GM21619 (cell line): ENCODE results near the gene SNRPD1.
"Not testable (repeated sequence)": the region's sequence is repeated elsewhere in the genome, so short reads cannot be mapped to it uniquely, and the experiment has no call there.

Experiments used
- ATAC-seq: cut with Tn5 transposase; IDR thresholded peaks from one replicate; pipeline ENCODE4 v1.9.1; 2021; ENCODE audit not compliant: unreplicated experiment

The SNRPD1 gene

DNA sequence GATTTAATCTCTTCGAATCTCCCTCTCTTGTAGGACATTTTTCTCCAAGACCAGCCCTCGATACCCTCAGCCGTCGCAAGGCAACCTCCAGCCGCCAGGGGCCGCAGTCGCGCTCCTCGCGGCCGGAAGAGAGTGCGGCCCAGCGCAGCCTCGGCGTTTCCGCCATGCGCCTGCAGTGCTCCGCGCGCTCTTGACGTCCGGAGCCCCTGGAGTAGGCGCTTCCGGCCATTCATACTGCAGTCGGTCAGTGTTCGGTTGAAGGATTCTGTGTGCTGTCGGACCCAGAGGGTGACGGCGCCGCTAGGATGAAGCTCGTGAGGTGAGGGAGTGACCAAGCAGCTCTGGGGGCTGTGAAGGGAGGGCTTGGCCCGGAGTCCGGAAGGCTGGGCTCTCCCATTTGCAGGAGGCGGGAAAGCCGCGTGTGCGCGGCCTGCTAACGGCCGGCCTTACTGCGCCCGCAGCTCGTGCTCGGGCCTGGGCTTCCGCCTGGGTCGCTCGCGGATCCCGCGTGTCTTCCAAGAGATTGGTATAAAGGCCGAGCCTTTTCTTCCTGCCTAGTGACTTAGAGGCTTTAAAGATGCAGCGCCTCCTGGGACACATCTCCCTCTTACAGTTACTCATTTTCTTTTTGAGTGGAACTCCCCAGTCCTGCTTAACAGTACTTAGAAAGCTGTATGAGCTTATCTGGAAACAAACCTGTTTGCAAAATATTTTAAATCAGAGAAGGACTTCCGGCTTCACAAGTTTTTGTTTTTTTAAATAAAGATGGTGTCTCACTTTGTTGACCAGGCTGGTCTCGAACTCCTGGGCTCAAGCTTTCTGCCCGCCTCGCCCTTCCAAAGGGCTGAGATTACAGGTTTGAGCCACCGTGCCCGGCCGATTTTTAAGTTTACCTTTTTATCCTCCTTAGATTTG lies at the start of gene SNRPD1:
Gene SNRPD1, plus strand, starts transcription at position 190 of the 915 bp plus-strand sequence. Its CDS starts 116 bp downstream, at position 306.
- ATAC-seq, result peak; percentile 99

DNA sequence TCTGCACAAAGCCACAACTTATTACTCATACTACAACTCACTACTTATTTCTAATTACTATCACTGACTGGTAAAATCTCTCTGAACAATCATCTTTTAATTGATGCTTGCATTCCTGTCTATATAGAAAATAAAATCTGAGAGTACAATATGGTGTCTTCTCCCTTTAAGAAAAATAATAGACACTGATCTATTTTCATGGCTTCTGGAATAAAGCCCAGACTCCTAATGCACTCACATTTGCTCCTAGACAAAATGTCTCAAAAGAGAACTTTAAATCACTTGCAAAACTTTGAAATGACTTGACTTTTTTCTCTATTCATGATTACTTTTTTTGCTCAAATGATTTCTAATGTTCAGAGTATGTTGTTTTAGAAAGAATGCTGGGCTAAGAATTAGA lies 40.3 kb upstream of the SNRPD1 start:
- ATAC-seq, result no peak

DNA sequence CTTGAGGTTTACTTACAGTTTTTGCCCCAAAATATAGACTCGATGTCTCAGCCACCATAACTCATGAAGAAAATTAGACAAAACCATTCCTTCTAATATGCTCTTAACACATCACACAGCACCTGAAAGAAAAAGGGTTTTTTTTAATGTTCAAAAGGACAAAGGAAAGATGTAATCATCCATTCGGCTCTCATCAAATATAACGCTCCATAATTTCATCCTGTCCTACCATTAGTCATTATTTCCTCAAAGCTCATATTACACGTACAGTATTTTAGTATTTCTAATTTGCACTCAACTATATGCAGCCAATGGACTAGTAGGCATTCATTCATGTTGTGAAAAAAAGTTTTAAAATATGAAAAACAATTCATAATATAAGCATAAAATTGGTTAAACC lies 36.5 kb upstream of the SNRPD1 start:
- no peak for ATAC-seq

DNA sequence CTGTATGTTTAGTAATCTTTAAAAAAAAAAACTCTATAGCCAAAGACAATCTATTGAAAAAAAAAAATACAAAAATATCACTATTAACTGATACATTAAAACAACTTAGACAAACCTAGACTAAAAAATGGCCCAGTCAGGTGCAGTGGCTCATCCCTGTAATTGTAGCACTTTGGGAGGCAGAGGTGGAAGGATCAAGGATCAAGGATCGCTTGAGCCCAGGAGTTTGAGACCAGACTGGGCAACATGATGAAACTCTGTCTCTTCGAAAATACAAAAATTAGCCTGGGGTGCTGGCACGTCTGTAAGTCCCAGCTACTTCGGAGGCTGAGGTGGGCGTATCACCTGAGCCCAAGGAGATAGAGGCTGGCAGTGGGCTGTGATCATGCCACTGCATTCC lies 27.7 kb upstream of the SNRPD1 start:
- no peak for ATAC-seq

DNA sequence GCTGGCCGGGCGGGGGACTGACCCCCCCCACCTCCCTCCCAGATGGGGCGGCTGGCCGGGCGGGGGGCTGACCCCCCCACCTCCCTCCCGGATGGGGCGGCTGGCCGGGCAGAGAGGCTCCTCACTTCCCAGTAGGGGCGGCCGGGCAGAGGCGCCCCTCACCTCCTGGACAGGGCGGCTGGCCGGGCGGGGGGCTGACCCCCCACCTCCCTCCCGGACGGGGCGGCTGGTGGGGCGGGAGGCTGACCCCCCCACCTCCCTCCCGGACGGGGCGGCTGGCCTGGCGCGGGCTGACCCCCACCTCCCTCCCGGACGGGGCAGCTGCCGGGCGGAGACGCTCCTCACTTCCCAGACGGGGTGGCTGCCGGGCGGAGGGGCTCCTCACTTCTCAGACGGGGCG lies 19.8 kb upstream of the SNRPD1 start:
- ATAC-seq, result not testable (repeated sequence)

DNA sequence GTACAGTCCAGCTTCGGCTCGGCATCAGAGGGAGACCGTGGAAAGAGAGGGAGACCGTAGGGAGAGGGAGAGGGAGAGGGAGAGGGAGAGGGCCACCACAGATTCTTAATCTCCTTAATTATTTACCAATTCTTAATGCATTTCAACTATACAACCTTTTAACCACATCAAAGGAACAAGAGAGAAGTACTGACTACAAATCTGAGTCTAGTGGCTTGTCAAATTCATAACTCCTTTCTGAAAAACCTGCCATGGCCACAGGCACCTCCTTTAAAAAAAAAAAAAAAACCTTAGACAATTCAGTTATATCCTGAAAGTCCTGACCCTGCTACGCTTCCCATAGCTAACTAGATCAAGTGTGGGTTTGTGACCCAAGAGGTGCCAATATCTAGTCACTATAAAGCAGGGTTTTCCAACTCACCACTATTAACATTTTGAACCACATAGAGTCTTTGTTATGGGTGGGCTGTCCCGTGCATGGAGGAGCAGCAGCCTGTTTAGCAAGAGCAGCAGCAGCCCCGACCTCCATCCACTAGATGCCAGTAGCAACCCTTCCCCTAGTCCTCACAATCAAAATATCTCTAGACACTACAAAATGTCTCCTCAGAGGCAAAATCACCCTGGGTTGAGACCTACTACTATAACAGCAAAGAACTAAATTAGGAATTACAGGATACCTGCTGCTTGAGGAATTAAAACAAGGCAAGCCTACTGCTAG lies 18.4 kb upstream of the SNRPD1 start:
- no peak for ATAC-seq

DNA sequence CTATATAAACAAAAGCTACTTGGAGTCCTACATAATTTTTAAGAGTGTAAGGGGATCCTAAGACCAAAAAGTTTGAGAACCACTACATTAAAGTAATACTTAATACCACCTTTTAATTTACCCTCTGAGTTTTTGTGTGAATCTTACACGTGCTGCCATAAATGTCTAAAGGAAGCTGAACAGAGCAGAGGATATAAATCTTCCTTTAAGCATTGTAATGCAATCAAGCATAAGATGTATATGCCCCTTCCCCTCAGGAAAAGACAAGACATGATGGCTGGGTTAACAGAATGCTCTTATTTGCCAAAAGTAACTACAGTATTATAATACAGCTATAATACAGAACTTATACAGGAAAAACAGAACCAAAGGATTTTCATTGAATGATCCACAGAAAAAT lies 14.5 kb upstream of the SNRPD1 start:
- ATAC-seq, result no peak

DNA sequence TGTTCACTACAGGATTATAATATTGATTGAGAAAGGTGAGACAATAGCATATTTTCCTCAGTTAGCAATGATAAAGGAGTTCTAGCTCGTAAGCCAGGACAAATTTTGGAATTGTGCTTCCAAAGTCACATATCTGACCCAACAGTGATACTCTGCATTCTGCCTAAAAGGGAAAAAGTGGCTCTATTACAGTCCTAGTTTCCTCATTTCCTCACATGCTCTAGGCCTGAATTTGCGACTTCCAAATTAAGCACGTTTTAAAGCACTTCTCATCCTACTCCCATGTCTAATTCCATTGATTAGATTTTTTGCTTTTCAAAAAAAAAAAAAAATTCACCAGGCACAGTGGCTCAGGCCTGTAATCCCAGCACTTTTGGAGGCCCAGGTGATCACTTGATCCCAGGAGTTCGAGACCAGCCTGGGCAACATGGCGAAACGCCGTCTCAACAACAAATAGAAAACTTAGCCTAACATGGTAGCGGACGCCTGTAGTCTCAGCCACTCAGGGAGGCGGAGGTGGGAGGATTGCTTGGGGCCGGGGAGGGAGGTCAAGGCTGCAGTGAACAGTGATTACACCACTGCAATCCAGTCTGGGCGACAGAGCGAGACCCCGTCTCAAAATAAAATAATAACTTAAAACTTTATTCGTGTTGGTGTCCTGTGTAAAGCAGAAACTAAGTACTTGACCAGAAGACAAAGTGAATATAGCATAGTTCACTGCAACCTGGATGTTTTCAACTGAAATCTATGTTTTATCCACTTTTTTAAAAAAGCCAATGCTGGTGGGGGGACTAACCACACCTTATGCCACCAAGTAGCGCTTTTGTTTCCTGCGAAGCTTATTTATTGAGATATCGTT lies 13.2 kb upstream of the SNRPD1 start:
- ATAC-seq, result no peak

DNA sequence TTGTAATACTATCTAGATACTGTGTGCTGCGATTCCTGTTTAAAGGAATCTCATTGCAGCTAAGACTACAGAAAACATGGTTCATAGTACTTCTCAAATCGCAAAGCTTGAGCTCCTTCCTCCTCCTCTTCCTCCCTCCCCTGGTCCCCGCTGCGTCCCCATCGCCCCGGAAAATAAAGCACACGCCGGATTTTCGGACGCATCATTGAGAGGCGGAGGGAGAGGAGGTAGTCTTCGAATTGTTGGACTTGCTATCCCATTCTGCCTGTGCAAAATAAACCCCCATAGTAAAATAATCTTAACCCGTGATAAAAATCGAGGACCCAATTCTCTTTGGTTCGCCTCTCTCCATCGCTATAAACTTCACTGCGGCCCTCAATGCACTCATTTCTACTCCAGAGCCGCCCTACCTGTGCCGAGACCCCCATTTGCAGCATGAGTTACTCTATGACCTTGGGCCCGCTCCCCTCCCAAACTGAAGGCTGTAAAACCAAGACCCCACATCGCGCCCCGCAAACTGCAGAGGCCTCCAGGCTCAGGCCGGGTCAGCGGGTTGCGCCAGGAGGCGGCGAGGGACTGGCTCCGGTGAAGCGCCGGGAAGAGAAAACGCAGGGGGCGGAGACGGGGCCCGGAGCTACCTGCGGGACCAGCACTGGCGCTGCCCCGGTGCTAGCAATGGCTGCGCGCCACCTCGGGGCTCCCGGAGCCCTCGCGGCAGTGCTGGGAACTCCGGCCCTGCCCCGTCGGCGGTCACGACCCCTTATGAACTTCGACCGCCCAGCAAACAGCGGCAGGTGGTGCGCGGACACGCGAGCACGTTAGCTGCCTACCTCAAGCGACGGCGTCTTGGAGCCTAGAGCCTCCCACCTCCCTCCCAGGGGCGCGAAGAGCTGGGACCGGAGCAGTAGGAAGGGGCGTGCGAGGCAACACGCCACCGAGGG lies 12.3 kb upstream of the SNRPD1 start:
- peak; percentile 36 for ATAC-seq

DNA sequence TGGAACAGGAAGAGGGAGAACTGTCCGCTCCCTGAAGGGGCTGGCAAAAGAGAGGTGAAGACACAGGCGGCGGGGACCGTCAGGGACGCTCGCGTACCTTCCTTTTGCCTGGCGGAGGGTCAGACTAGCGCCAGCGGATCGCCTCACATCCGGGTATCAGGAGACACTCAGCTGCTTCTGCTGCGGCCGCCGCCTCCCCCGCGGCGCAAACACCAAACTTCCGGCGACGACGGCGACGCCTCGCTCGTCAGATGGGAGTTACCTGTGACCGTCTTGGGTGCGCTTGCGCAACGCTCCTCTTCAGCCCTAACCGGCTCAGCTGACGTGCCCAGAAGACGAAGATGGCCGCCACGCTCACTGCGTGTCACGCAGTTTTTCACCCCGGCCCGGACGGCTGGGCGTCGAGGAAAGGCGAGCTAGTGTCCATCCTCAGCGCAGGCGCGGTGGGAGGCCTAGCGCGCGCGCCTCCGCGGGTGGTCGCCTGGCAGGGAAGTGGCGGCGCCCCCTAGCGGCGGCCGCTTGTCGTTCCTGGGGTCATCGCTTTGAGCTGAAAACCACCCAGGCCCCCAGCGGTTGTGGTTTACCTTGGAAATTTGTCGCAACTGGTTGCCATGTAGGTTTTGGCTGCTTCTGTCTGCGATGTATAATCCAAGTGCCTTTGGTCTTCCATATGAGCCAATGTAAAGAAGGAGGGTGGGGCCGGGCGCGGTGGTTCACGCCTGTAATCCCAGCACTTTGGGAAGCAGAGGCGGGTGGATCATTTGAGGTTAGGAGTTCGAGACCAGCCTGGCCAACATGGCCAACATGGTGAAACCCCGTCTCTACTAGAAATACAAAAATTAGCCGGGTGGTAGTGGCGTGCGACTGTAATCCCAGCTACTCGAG lies 11.3 kb upstream of the SNRPD1 start, which contains the start of gene ESCO1:
Gene ESCO1, minus strand, starts transcription at position 179 of the 885 bp plus-strand sequence. CDS start 25,861 bp downstream, outside the sequence.
- peak; percentile 79 for ATAC-seq

DNA sequence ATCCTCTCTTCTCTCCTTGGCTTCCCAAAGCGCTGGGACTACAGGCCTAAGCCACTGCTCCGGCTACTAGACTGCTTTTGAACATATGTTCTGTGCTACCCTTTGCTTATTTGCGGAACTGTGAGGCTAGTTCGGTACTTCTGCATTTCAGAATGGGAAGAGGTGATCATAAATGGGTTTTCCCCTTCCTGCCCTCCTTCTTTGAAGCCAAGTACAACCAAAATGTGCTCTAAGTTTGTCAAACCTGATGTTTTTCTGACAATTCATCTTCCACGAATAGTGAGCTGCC lies 9.9 kb upstream of the SNRPD1 start:
- ATAC-seq, result no peak

DNA sequence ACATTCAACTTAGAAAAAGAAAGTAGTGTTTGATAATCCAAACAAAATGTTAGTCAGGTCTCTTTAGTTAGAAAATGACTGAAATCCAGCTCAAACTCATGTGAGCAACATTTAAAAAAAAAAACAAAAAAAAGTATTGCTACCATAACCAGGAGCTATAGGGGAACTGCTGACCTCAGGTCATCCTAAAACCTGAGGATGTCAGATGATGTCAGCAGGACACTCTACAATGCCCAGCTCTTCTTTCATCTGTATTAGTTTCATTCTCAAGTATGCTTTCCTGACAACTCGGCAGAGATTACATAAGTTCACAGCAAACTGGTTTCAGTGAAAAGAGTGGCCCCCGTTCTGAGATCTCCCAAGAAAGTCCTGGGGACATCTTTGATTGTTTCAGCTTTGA lies 7.4 kb upstream of the SNRPD1 start:
- no peak for ATAC-seq

DNA sequence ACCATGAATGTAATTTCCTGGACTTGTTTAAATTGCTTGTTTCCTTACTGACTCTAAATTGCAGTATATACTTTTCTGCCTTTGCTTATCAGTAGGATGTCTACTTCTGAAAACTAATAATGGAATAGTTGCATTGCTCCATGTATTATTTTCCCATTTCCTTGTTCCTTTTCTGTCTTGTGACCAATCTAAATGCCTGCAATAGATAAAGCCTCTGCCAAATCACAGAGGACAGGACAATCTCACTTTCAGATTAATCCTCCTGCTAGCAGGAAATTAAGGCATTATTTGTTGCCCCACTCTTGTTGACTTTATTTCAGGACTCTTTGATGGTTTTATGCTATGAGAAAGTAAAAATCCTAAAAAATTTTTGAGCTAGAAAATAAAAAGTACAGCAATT lies 6.9 kb upstream of the SNRPD1 start:
- no peak for ATAC-seq

DNA sequence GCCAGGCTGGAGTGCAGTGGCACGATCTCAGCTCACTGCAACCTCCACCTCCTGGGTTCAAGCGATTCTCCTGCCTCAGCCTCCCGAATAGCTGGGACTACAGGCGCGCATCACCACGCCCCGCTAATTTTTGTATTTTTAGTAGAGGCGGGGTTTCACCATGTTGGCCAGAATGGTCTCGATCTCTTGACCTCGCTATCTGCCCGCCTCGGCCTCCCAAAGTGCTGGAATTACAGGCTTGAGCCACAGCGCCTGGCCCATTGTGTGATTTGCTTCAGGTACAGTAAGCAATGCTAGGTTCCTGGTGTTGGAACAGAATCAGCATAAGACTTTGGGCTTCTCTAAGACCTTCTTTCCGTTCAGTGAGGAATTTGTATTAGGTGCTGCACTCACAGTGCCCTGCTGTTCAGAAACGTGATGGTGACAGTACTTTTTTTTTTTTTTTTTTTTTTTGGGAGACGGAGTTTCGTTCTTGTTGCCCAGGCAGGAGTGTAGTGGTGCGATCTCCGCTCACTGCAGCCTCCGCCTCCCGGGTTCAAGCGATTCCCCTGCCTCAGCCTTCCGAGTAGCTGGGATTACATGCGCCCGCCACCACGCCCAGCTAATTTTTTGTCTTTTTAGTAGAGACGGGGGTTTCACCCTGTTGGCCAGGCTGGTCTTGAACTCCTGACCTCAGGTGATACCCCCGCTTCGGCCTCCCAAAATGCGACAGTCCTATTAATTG lies 551 bp upstream of the SNRPD1 start:
- not testable (repeated sequence) for ATAC-seq

DNA sequence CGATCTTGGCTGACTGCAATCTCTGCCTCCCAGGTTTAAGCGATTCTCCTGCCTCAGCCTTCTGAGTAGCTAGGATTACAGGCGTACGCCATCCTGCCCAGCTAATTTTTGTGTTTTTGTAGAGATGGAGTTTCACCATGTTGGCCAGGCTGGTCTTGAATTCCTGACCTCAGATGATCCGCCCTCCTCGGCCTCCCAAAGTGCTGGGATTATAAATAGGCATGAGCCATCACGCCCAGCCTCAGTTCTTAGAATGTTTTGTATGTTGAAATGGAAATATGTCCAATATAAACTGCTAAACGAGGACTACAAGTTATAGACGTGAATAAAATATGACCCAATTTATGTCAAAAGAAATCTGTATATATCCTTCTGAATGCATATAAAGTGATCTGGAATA lies 9.5 kb downstream of the SNRPD1 start:
- not testable (repeated sequence) for ATAC-seq

DNA sequence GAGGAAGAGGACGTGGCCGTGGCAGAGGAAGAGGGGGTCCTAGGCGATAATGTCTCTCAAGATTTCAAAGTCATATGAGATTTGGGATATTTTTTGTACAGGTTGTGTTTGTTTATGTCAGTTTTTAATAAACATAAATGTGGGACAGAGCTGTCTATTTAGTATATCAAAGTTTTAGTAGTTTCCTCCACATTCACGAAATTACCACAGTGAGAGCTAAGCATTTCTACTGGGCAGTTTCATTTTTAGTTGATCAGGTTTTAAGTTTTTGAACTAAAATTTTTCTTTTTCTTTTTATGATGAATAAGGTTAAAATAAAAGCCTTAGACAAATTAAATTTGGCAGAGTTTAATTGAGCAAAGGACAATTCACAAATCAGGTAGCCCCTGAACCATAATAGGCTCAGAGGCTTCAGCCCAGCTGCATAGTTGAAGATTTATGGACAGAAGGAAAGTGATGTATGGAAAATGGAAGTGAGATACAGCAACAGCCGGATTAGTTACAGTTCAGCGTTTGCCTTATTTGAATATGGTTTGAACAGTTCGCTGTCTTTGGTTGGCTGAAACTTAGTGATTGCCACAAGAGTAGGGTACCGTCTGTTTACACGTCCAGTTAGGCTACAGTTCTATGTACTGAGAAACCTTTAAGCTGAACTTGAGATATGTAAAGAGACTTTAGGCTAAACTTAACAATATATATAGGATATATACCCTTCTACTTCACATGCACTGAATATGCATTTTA lies 17.1 kb downstream of the SNRPD1 start:
- peak; percentile 96 for ATAC-seq

DNA sequence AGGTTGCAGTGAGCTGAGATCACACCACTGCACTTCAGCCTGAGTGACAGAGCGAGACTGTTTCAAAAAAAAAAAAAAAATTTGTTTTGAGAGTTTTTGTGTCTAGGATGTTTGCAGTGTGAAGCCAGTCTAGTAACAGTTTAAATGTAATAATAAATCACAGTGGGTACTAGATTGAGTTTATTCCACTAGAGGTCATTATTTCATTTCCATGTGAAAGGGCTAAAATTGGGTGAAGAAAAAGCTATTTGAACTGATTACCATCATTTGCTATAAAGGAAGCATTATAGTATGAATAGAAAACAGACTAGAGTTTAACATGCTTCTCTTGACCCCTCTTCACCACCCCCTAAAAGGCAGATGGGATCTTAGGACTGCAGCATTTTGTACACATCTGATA lies 20.3 kb downstream of the SNRPD1 start:
- ATAC-seq, result no peak
